H9 (cell line): Measurements from ENCODE around the gene ATP13A3. TPM values are rescaled to one million over a fixed set of nuclear protein-coding genes. Genes with fewer than 3 reads are reported as not detected.

Source experiments
- DNase-seq: peaks from one replicate; pipeline ENCODE4 v3.0.0-alpha.2; 2017
- H2AFZ ChIP-seq: one replicate; pipeline ENCODE4 v1.6.1; 2013; ENCODE audit warnings: mild to moderate bottlenecking, low read length, control low read depth, moderate library complexity
- H2AK5ac ChIP-seq: 2 replicates; pipeline ENCODE4 v1.6.1; 2013; ENCODE audit warnings: low read length, control low read depth, mixed read lengths; ENCODE audit not compliant: insufficient read length
- H2BK120ac ChIP-seq: one replicate; pipeline ENCODE4 v1.6.1; 2013; ENCODE audit warnings: low read depth, mild to moderate bottlenecking, low read length, control low read depth, inconsistent platforms; ENCODE audit not compliant: poor library complexity, severe bottlenecking
- H2BK12ac ChIP-seq: 2 replicates; pipeline ENCODE4 v1.6.1; 2013; ENCODE audit warnings: low read length, control low read depth, mixed read lengths, low read depth; ENCODE audit not compliant: insufficient read length
- H2BK15ac ChIP-seq: 2 replicates; pipeline ENCODE4 v1.6.1; 2013; ENCODE audit warnings: low read depth, low read length, control low read depth
- H2BK20ac ChIP-seq: one replicate; pipeline ENCODE4 v1.6.1; 2013; ENCODE audit warnings: low read depth, mild to moderate bottlenecking, low read length, control low read depth, inconsistent platforms; ENCODE audit not compliant: poor library complexity, severe bottlenecking
- H2BK5ac ChIP-seq: 2 replicates; pipeline ENCODE4 v1.6.1; 2013; ENCODE audit warnings: low read length, control low read depth, mixed read lengths; ENCODE audit not compliant: insufficient read length
- H3K14ac ChIP-seq: 2 replicates; pipeline ENCODE4 v1.6.1; 2013; ENCODE audit warnings: low read length, control low read depth; ENCODE audit not compliant: insufficient read depth
- H3K18ac ChIP-seq: 2 replicates; pipeline ENCODE4 v1.6.1; 2013; ENCODE audit warnings: low read depth, mild to moderate bottlenecking, mixed read lengths, low read length, control low read depth; ENCODE audit not compliant: insufficient read length
- H3K23ac ChIP-seq: 2 replicates; pipeline ENCODE4 v1.6.1; 2013; ENCODE audit warnings: low read length, control low read depth, mixed read lengths, low read depth; ENCODE audit not compliant: insufficient read length
- H3K23me2 ChIP-seq: 2 replicates; pipeline ENCODE4 v1.6.1; 2013; ENCODE audit warnings: low read depth, mild to moderate bottlenecking, mixed read lengths, low read length, control low read depth; ENCODE audit not compliant: insufficient read length, poor library complexity, severe bottlenecking
- H3K27ac ChIP-seq: 2 replicates; pipeline ENCODE4 v1.5.1; 2013; ENCODE audit warnings: low read length, control low read depth, mixed read lengths, low read depth; ENCODE audit not compliant: insufficient read length
- H3K27me3 ChIP-seq: 2 replicates; pipeline ENCODE4 v1.6.1; 2013; ENCODE audit warnings: low read length, control low read depth, inconsistent platforms; ENCODE audit not compliant: insufficient read depth
- H3K4ac ChIP-seq: 2 replicates; pipeline ENCODE4 v1.6.1; 2013; ENCODE audit warnings: low read depth, mild to moderate bottlenecking, control low read depth, inconsistent platforms, low read length, moderate library complexity
- H3K4me1 ChIP-seq: 2 replicates; pipeline ENCODE4 v1.6.1; 2013; ENCODE audit warnings: low read length, control low read depth, inconsistent platforms; ENCODE audit not compliant: insufficient read depth
- H3K4me2 ChIP-seq: 2 replicates; pipeline ENCODE4 v1.6.1; 2013; ENCODE audit warnings: low read length, control low read depth, mixed read lengths; ENCODE audit not compliant: insufficient read length, insufficient read depth
- H3K56ac ChIP-seq: 2 replicates; pipeline ENCODE4 v1.6.1; 2013; ENCODE audit warnings: low read depth, mild to moderate bottlenecking, mixed read lengths, low read length, control low read depth; ENCODE audit not compliant: insufficient read length
- H3K79me1 ChIP-seq: 2 replicates; pipeline ENCODE4 v1.6.1; 2013; ENCODE audit warnings: low read depth, mild to moderate bottlenecking, moderate library complexity, low read length, control low read depth, inconsistent platforms; ENCODE audit not compliant: insufficient read depth, poor library complexity, severe bottlenecking
- H3K79me2 ChIP-seq: 2 replicates; pipeline ENCODE4 v1.6.1; 2013; ENCODE audit warnings: low read length, control low read depth, inconsistent platforms; ENCODE audit not compliant: insufficient read depth
- H3K9ac ChIP-seq: 2 replicates; pipeline ENCODE4 v1.6.1; 2013; ENCODE audit warnings: low read length, control low read depth, mixed read lengths; ENCODE audit not compliant: insufficient read length; ENCODE audit errors: extremely low read depth
- H3K9me3 ChIP-seq: one replicate; pipeline ENCODE4 v1.6.1; 2013; ENCODE audit warnings: low read depth, low read length, inconsistent platforms; ENCODE audit not compliant: control insufficient read depth
- H3T11ph ChIP-seq: one replicate; pipeline ENCODE4 v1.6.1; 2013; ENCODE audit warnings: mild to moderate bottlenecking, low read length, control low read depth, inconsistent platforms
- H4K20me1 ChIP-seq: one replicate; pipeline ENCODE4 v1.6.1; 2013; ENCODE audit not compliant: control insufficient read depth, insufficient read length, insufficient read depth
- H4K5ac ChIP-seq: 2 replicates; pipeline ENCODE4 v1.6.1; 2013; ENCODE audit warnings: low read depth, mild to moderate bottlenecking, mixed read lengths, low read length, control low read depth; ENCODE audit not compliant: insufficient read length
- H4K8ac ChIP-seq: replicated peaks from 2 replicates; pipeline ENCODE4 v1.6.1; 2013; ENCODE audit warnings: low read length, control low read depth, mixed read lengths, low read depth; ENCODE audit not compliant: insufficient read length
- H4K91ac ChIP-seq: 2 replicates; pipeline ENCODE4 v1.6.1; 2013; ENCODE audit warnings: low read depth, mild to moderate bottlenecking, moderate library complexity, mixed read lengths, low read length, control low read depth; ENCODE audit not compliant: insufficient read length
- H3K27ac Mint-ChIP-seq, 3 experiments: 2 replicates in 2 of 3; 3 replicates in 1 of 3; pipeline ENCODE4 v1.8.0; 2020 to 2021; ENCODE audit warnings: mixed read lengths in 3 of 3, mild to moderate bottlenecking in 1 of 3, moderate library complexity in 1 of 3
- H3K27me3 Mint-ChIP-seq: 2 replicates; pipeline ENCODE4 v1.8.0; 2021; ENCODE audit warnings: low read depth, mild to moderate bottlenecking, moderate library complexity, mixed read lengths
- H3K36me3 Mint-ChIP-seq, 3 experiments: 2 replicates in 2 of 3; 3 replicates in 1 of 3; pipeline ENCODE4 v1.8.0; 2020 to 2021; ENCODE audit warnings: low read depth in 3 of 3, mixed read lengths in 3 of 3; ENCODE audit not compliant: insufficient read depth in 1 of 3
- H3K4me1 Mint-ChIP-seq, 2 experiments: 2 replicates each; pipeline ENCODE4 v1.8.0; 2020; ENCODE audit warnings: mixed read lengths in 2 of 2
- H3K4me3 Mint-ChIP-seq, 2 experiments: 2 replicates in 1 of 2; 3 replicates in 1 of 2; pipeline ENCODE4 v1.8.0; 2020 to 2021; ENCODE audit warnings: mild to moderate bottlenecking in 2 of 2, mixed read lengths in 2 of 2, moderate library complexity in 1 of 2
- H3K9me3 Mint-ChIP-seq, 2 experiments: 2 replicates in 1 of 2; 3 replicates in 1 of 2; pipeline ENCODE4 v1.8.0; 2020; ENCODE audit warnings: mild to moderate bottlenecking in 2 of 2, mixed read lengths in 2 of 2, moderate library complexity in 1 of 2
- WGBS: extraction: QIAGEN DNeasy Blood & Tissue Kit; methylation state at CpG from one replicate; pipeline ENCODE4 v1.1.7; 2013; ENCODE audit warnings: missing lambda C conversion rate, low lambda C conversion rate, mixed read lengths; ENCODE audit not compliant: insufficient read length; ENCODE audit errors: extremely low coverage; 5-methylcytosine and 5-hydroxymethylcytosine counted together
- total RNA-seq: library from RNA; stranded (reverse); gene quantifications from 2 replicates; pipeline ENCODE4 v1.2.1, GENCODE V29; 2021
- TF ChIP-seq, protein P1 (sequence below): fragments of 200-600 bp; sonication (generic); conservative IDR thresholded peaks from 3 replicates; pipeline ENCODE4 v1.8.0; 2021; ENCODE audit warnings: antibody characterized with exemption, mild to moderate bottlenecking

ATP13A3 gene
- total RNA-seq, 1 experiment from 2014 or later: 78.5 TPM

DNA sequence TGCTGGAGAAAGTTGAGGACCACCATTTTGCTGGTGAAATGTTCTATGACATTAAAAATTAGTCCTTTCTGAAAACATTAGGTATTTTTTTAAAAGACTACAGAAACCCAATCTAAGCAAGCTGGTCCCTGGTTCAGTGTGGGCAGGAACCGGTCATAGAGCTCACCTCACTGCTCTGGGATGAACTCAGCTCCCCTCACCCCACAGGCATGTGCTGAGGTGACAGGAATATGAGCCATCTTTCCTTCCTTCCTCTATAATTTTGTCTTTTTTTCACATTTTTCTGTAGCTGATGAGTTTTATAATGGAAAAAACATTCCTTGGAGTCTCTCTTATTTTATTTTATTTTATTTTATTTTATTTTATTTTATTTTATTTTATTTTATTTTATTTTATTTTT, 109.1 kb downstream of the ATP13A3 start:
- H3K79me1 ChIP-seq: no peaks in the 10 kb centered on the region
- H3K27me3 Mint-ChIP-seq: peaks cover 5% of the 10 kb centered on the region
- no peak overlapping the region for H2AK5ac ChIP-seq
- H3K79me2 ChIP-seq: no peaks in the 10 kb centered on the region
- no CpG with 5 or more reads among the region's 1 CpG for WGBS
- H3K4me2 ChIP-seq: no peak overlapping the region
- no peaks in the 10 kb centered on the region; the same call in 1 of the 2 replicates for H3K4me1 ChIP-seq
- H4K5ac ChIP-seq: no peak overlapping the region
- no peaks in the 10 kb centered on the region for H3K36me3 Mint-ChIP-seq
- no peaks in the 10 kb centered on the region for H3K9me3 Mint-ChIP-seq
- no peak overlapping the region for H4K91ac ChIP-seq
- no peak overlapping the region for H2BK20ac ChIP-seq
- H4K8ac ChIP-seq: no peak overlapping the region
- no peak overlapping the region for H3K23ac ChIP-seq
- H2BK12ac ChIP-seq: no peak overlapping the region
- no peak overlapping the region for H3K27ac ChIP-seq
- no peaks in the 10 kb centered on the region for H3K9me3 ChIP-seq
- no peak for DNase-seq
- no peak overlapping the region for H3K27ac Mint-ChIP-seq
- no peak overlapping the region for H3K56ac ChIP-seq
- H2BK120ac ChIP-seq: no peak overlapping the region
- H2AFZ ChIP-seq: no peak overlapping the region
- H2BK5ac ChIP-seq: no peak overlapping the region
- H3K14ac ChIP-seq: no peak overlapping the region
- no peak overlapping the region for H3K4ac ChIP-seq
- H4K20me1 ChIP-seq: no peaks in the 10 kb centered on the region
- H3K4me3 Mint-ChIP-seq: no peak overlapping the region
- H2BK15ac ChIP-seq: no peak overlapping the region
- H3K4me1 Mint-ChIP-seq: peaks cover 30 to 54% of the 10 kb centered on the region in 2 experiments
- H3K9ac ChIP-seq: no peak overlapping the region
- H3K27me3 ChIP-seq: no peaks in the 10 kb centered on the region
- H3K23me2 ChIP-seq: no peaks in the 10 kb centered on the region
- no peak overlapping the region for H3T11ph ChIP-seq
- no peak overlapping the region for H3K18ac ChIP-seq
- TF ChIP-seq, protein P1, sequence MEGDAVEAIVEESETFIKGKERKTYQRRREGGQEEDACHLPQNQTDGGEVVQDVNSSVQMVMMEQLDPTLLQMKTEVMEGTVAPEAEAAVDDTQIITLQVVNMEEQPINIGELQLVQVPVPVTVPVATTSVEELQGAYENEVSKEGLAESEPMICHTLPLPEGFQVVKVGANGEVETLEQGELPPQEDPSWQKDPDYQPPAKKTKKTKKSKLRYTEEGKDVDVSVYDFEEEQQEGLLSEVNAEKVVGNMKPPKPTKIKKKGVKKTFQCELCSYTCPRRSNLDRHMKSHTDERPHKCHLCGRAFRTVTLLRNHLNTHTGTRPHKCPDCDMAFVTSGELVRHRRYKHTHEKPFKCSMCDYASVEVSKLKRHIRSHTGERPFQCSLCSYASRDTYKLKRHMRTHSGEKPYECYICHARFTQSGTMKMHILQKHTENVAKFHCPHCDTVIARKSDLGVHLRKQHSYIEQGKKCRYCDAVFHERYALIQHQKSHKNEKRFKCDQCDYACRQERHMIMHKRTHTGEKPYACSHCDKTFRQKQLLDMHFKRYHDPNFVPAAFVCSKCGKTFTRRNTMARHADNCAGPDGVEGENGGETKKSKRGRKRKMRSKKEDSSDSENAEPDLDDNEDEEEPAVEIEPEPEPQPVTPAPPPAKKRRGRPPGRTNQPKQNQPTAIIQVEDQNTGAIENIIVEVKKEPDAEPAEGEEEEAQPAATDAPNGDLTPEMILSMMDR: no peak
